Measurements from ENCODE around the gene ENTPD7.

GRCh38 chr10:99659868-99660366 is 608 bp downstream of the ENTPD7 start:
- TF ChIP-seq CTCF (IDR thresholded peaks at IDR 0.05) (no peak), POLR2A (IDR thresholded peaks at IDR 0.05) (no peak)
